T-cell (primary cell): ENCODE data around the gene CFAP43. TPM values are rescaled to one million over a fixed set of nuclear protein-coding genes. Genes with fewer than 3 reads are reported as not detected.
A peak's percentile ranks its signal among the peaks of the same experiment; 100 is the strongest.

Experiments used
- ATAC-seq, 4 experiments: fragments of 200-7000 bp in 3 of 4; fragments of 150-1000 bp in 1 of 4; cut with Tn5 transposase; replicated peaks in 1 of 4; 1 replicate in 3 of 4; 2 replicates in 1 of 4; pipeline ENCODE4 v1.10.0; 2021; ENCODE audit warnings: moderate library complexity in 3 of 4, mild to moderate bottlenecking in 2 of 4, moderate number of reproducible peaks in 1 of 4
- CTCF ChIA-PET, 2 donors: fragments of 300-600 bp; sonication (Branson Sonifier 250); formaldehyde crosslinking; loops; one replicate each; lab custom pipeline; 2022; ENCODE audit warnings: antibody characterized with exemption in 2 of 2; lab: Charles Lee
- POLR2A ChIA-PET, 2 donors: fragments of 300-600 bp; sonication (Branson Sonifier 250); formaldehyde crosslinking; loops; one replicate each; lab custom pipeline; 2022; ENCODE audit warnings: antibody characterized with exemption in 2 of 2; lab: Charles Lee
- DNase-seq, 35 experiments: peaks; one replicate each; pipeline versions ENCODE4 v3.0.0 to v3.0.0-alpha.2; 2013 to 2023
- H3K27ac ChIP-seq: one replicate; pipeline ENCODE4 v1.5.1; 2013; ENCODE audit warnings: low read length
- H3K27me3 ChIP-seq, 2 experiments: replicated peaks in 1 of 2; 1 replicate in 1 of 2; 2 replicates in 1 of 2; pipeline versions ENCODE4 v1.6.1 to v1.7.0; 2013; ENCODE audit warnings: low read length in 1 of 2, mixed read lengths in 1 of 2; ENCODE audit not compliant: control insufficient read depth in 2 of 2, insufficient read depth in 2 of 2; ENCODE audit errors: extremely low read depth in 1 of 2
- H3K36me3 ChIP-seq, 2 donors: 1 replicate in 1 of 2; 2 replicates in 1 of 2; pipeline versions ENCODE4 v1.6.1 to v1.7.0; 2013; ENCODE audit warnings: low read length in 1 of 2; ENCODE audit not compliant: control insufficient read depth in 2 of 2, insufficient read depth in 1 of 2; ENCODE audit errors: extremely low read depth in 1 of 2
- H3K4me1 ChIP-seq, 2 experiments: 1 replicate in 1 of 2; 2 replicates in 1 of 2; pipeline versions ENCODE4 v1.6.1 to v1.7.0; 2013; ENCODE audit warnings: low read length in 2 of 2, mixed read lengths in 1 of 2; ENCODE audit not compliant: insufficient read depth in 2 of 2, control insufficient read depth in 1 of 2; ENCODE audit errors: extremely low read depth in 1 of 2
- H3K4me3 ChIP-seq, 2 donors: 1 replicate in 1 of 2; 2 replicates in 1 of 2; pipeline versions ENCODE4 v1.5.1 to v1.7.0; 2013; ENCODE audit warnings: mild to moderate bottlenecking in 2 of 2, low read length in 1 of 2, moderate library complexity in 1 of 2; ENCODE audit not compliant: control insufficient read depth in 1 of 2; ENCODE audit errors: extremely low read depth in 1 of 2
- H3K9me3 ChIP-seq: 2 replicates; pipeline ENCODE4 v1.7.0; 2013
- H3K27ac Mint-ChIP-seq, 2 donors: one replicate each; pipeline ENCODE4 v1.8.0; 2020 to 2021; ENCODE audit warnings: mild to moderate bottlenecking in 2 of 2, mixed read lengths in 2 of 2
- H3K27me3 Mint-ChIP-seq, 2 donors: one replicate each; pipeline ENCODE4 v1.8.0; 2021 to 2022; ENCODE audit warnings: mixed read lengths in 2 of 2
- H3K36me3 Mint-ChIP-seq: one replicate; pipeline ENCODE4 v1.8.0; 2021; ENCODE audit warnings: mixed read lengths
- H3K4me1 Mint-ChIP-seq, 3 donors: one replicate each; pipeline ENCODE4 v1.8.0; 2020 to 2022; ENCODE audit warnings: mixed read lengths in 3 of 3, mild to moderate bottlenecking in 1 of 3
- H3K4me3 Mint-ChIP-seq, 3 donors: one replicate each; pipeline ENCODE4 v1.8.0; 2020 to 2022; ENCODE audit warnings: mild to moderate bottlenecking in 3 of 3, mixed read lengths in 3 of 3, moderate library complexity in 3 of 3
- H3K9me3 Mint-ChIP-seq, 3 donors: one replicate each; pipeline ENCODE4 v1.8.0; 2020 to 2022; ENCODE audit warnings: mixed read lengths in 3 of 3
- WGBS: methylation state at CpG from one replicate; pipeline ENCODE4 v1.1.5; 2013; ENCODE audit warnings: missing lambda C conversion rate; ENCODE audit not compliant: insufficient coverage; 5-methylcytosine and 5-hydroxymethylcytosine counted together
- total RNA-seq, 35 experiments: library from RNA in 6 of 35; stranded (reverse) in 6 of 35; fragments of 120-200 nt in 1 of 35; gene quantifications; one replicate each; pipeline versions ENCODE4 v1.2.1 to v1.2.4 and lab custom pipeline; 2013 to 2026

CFAP43 gene
- total RNA-seq, 5 donors from 2014 or later (not counting 1 experiment from before 2014, with no cell fraction given): 0.58 TPM; not detected in 4

- peak; percentile 77 to 90 (median 85) for ATAC-seq
- H3K9me3 ChIP-seq: no peaks in the 10 kb centered on the region
- WGBS: 24% methylated on average over 35 of the region's 42 CpGs
- Mint-ChIP-seq H3K27ac (no peak overlapping the region), H3K9me3 (no peaks in the 10 kb centered on the region), H3K4me3 (peak overlapping the region in 1 of 3 donors; percentile 37), H3K36me3 (no peaks in the 10 kb centered on the region), H3K4me1 (peaks cover 4% of the 10 kb centered on the region in 3 donors), H3K27me3 (peaks cover 5 to 11% of the 10 kb centered on the region in 2 donors)
- peaks cover 0 to 22% of the 10 kb centered on the region in 2 experiments for H3K27me3 ChIP-seq
- peaks cover 0 to 9% of the 10 kb centered on the region in 2 experiments for H3K4me1 ChIP-seq
- peak overlapping the region in 1 of 2 donors; percentile 9 for H3K4me3 ChIP-seq
- POLR2A ChIA-PET: interaction anchor here in 1 of 2 donors (0.6 to 1.4 kb wide), 2 partner anchors 21 to 54 kb away, joined by 3 to 4 read pairs; no protein-coding TSS in a partner anchor
- no peak overlapping the region for H3K27ac ChIP-seq
- CTCF ChIA-PET: interaction anchor here (0.6 to 3.8 kb wide), 30 partner anchors 8 to 1700 kb away, joined by 3 to 55 read pairs (median 5); partner anchors contain the start of genes GSTO1 (in 2 of the 2), ITPRIP (in 2 of the 2) and CFAP58 (in 1 of the 2)
- DNase-seq: peak in 25 of 35 experiments; percentile 14 to 67 (median 32)
- H3K36me3 ChIP-seq: no peaks in the 10 kb centered on the region
Measured at GRCh38 chr10:104274762-104275721, 42.9 kb upstream of the CFAP43 start.

GRCh38 chr10:104273899-104274575 lies 41.9 kb upstream of the CFAP43 start:
- Mint-ChIP-seq H3K27ac (no peak overlapping the region), H3K27me3 (peaks cover 5 to 11% of the 10 kb centered on the region in 2 donors), H3K4me1 (peaks cover 4 to 9% (median 8%) of the 10 kb centered on the region in 3 donors), H3K36me3 (no peaks in the 10 kb centered on the region), H3K4me3 (peak overlapping the region in 1 of 3 donors; percentile 37), H3K9me3 (no peaks in the 10 kb centered on the region)
- H3K27me3 ChIP-seq: peaks cover 0 to 17% of the 10 kb centered on the region in 2 experiments
- CTCF ChIA-PET: interaction anchor here (0.6 to 3.8 kb wide), 36 partner anchors 8 to 1699 kb away, joined by 3 to 55 read pairs (median 4); partner anchors contain the start of genes GSTO1 (in 2 of the 2), ITPRIP (in 2 of the 2) and CFAP58 (in 1 of the 2)
- H3K4me3 ChIP-seq: no peak overlapping the region
- 84% methylated on average over 4 of the region's 4 CpGs for WGBS
- no peaks in the 10 kb centered on the region for H3K36me3 ChIP-seq
- no peak for DNase-seq
- peaks cover 4 to 11% of the 10 kb centered on the region in 2 experiments for H3K4me1 ChIP-seq
- no peak for ATAC-seq
- H3K9me3 ChIP-seq: no peaks in the 10 kb centered on the region
- no peak overlapping the region for H3K27ac ChIP-seq
- POLR2A ChIA-PET: interaction anchor here (0.6 to 1.4 kb wide), 4 partner anchors 12 to 560 kb away, joined by 3 to 4 read pairs (median 3); no protein-coding TSS in a partner anchor

- Mint-ChIP-seq H3K36me3 (peaks cover 1% of the 10 kb centered on the region), H3K4me1 (peaks cover 8 to 12% (median 11%) of the 10 kb centered on the region in 3 donors), H3K27ac (no peak overlapping the region), H3K9me3 (no peaks in the 10 kb centered on the region), H3K4me3 (no peak overlapping the region), H3K27me3 (peaks cover 0 to 11% of the 10 kb centered on the region in 2 donors)
- no peak overlapping the region for H3K4me3 ChIP-seq
- no peak overlapping the region for H3K27ac ChIP-seq
- ChIA-PET POLR2A (interaction anchor here in 1 of 2 donors (0.9 to 1.1 kb wide), 2 partner anchors 11 to 66 kb away, joined by 3 to 8 read pairs; partner anchors contain the start of gene ITPRIP), CTCF (interaction anchor here (0.6 to 3.8 kb wide), 17 partner anchors 13 to 560 kb away, joined by 3 to 55 read pairs (median 4); partner anchors contain the start of genes GSTO1 (in 2 of the 2), CFAP58 (in 1 of the 2) and ITPRIP (in 1 of the 2))
- DNase-seq: no peak
- H3K27me3 ChIP-seq: peaks cover 0 to 16% of the 10 kb centered on the region in 2 experiments
- H3K36me3 ChIP-seq: no peaks in the 10 kb centered on the region
- no peaks in the 10 kb centered on the region for H3K9me3 ChIP-seq
- ATAC-seq: no peak
- no CpG with 5 or more reads among the region's 1 CpG for WGBS
- peaks cover 5 to 13% of the 10 kb centered on the region in 2 experiments for H3K4me1 ChIP-seq
Measured at GRCh38 chr10:104273286-104273685, 41.1 kb upstream of the CFAP43 start.

GRCh38 chr10:104268713-104269645 lies 36.8 kb upstream of the CFAP43 start, which contains the start of gene GSTO2:
TSS of gene GSTO2 (plus strand) at chr10:104269184. CDS start at chr10:104274916, 5,732 bp downstream.
- WGBS: under 1% methylated on average over 47 of the region's 59 CpGs
- POLR2A ChIA-PET: interaction anchor here (0.6 to 1.0 kb wide), 4 partner anchors 11 to 42 kb away, joined by 3 to 5 read pairs (median 5); partner anchors contain the start of gene GSTO1 (in 2 of the 2)

GRCh38 chr10:104268405-104268712 lies 36.2 kb upstream of the CFAP43 start:
- DNase-seq: no peak
- Mint-ChIP-seq H3K27me3 (no peaks in the 10 kb centered on the region), H3K9me3 (no peaks in the 10 kb centered on the region), H3K4me1 (peaks cover 43 to 56% (median 54%) of the 10 kb centered on the region in 3 donors), H3K36me3 (peaks cover 28% of the 10 kb centered on the region), H3K27ac (peak overlapping the region; percentile 89 to 98), H3K4me3 (peak overlapping the region; percentile 84 to 92 (median 88))
- Histone ChIP-seq H3K27me3 (no peaks in the 10 kb centered on the region), H3K27ac (peak overlapping the region; percentile 92), H3K36me3 (peaks cover 0 to 18% of the 10 kb centered on the region in 2 donors), H3K4me3 (peak overlapping the region; percentile 84 to 96), H3K4me1 (peaks cover 14 to 21% of the 10 kb centered on the region in 2 experiments), H3K9me3 (no peaks in the 10 kb centered on the region)
- no peak for ATAC-seq
- ChIA-PET CTCF (interaction anchor here in 1 of 2 donors (0.8 to 1.0 kb wide), 3 partner anchors 11 to 36 kb away, joined by 3 to 4 read pairs (median 4); partner anchors contain the start of gene CFAP43), POLR2A (interaction anchor here (1.0 kb wide), 2 partner anchors 14 kb away, joined by 5 read pairs; partner anchors contain the start of gene GSTO1 (in 2 of the 2))
- WGBS: 16% methylated on average over 4 of the region's 10 CpGs

More at GRCh38 chr10:104268713-104269645, 36.8 kb upstream of the CFAP43 start, which contains the start of gene GSTO2:
- H3K4me1 Mint-ChIP-seq: peaks cover 37 to 50% (median 48%) of the 10 kb centered on the region in 3 donors
- H3K9me3 ChIP-seq: no peaks in the 10 kb centered on the region
- CTCF ChIA-PET: interaction anchor here (0.6 to 1.4 kb wide), 6 partner anchors 10 to 83 kb away, joined by 3 to 15 read pairs (median 4); partner anchors contain the start of gene CFAP43 (in 1 of the 2)
- peaks cover 14 to 21% of the 10 kb centered on the region in 2 experiments for H3K4me1 ChIP-seq
- ATAC-seq: peak; percentile 95 to 98 (median 98)
- DNase-seq: peak; percentile 87 to 100 (median 99)
- no peaks in the 10 kb centered on the region for H3K27me3 Mint-ChIP-seq
- H3K36me3 ChIP-seq: peaks cover 0 to 16% of the 10 kb centered on the region in 2 donors
- H3K4me3 ChIP-seq: peak within 1 kb of the TSS; percentile 84 to 96
- H3K27ac Mint-ChIP-seq: peak within 1 kb of the TSS; percentile 89 to 98
- H3K27me3 ChIP-seq: no peaks in the 10 kb centered on the region
- no peaks in the 10 kb centered on the region for H3K9me3 Mint-ChIP-seq
- H3K36me3 Mint-ChIP-seq: peaks cover 25% of the 10 kb centered on the region
- peak within 1 kb of the TSS; percentile 92 for H3K27ac ChIP-seq
- peak within 1 kb of the TSS; percentile 84 to 92 (median 88) for H3K4me3 Mint-ChIP-seq
